Sigmoid colon (tissue), 7 donors: ENCODE measurements around the gene PDCL2. TPM values are rescaled to one million over a fixed set of nuclear protein-coding genes. Genes with fewer than 3 reads are reported as not detected.
"Not testable (repeated sequence)": the region's sequence is repeated elsewhere in the genome, so short reads cannot be mapped to it uniquely, and the experiment has no call there.

Source experiments
- DNase-seq: peaks from one replicate; pipeline ENCODE4 v3.0.0-alpha.2; 2019
- H3K27ac ChIP-seq, 4 donors: fragments of 200-600 bp; sonication (generic); one replicate each; pipeline ENCODE4 v1.5.1; 2016 to 2019; ENCODE audit warnings: mild to moderate bottlenecking in 1 of 4
- H3K27me3 ChIP-seq, 3 donors: fragments of 200-600 bp; sonication (generic); one replicate each; pipeline ENCODE4 v1.5.1; 2019; ENCODE audit warnings: mild to moderate bottlenecking in 1 of 3
- H3K36me3 ChIP-seq, 4 donors: fragments of 200-600 bp; sonication (generic); one replicate each; pipeline ENCODE4 v1.5.1; 2016 to 2019
- H3K4me1 ChIP-seq, 4 donors: fragments of 200-600 bp; sonication (generic); one replicate each; pipeline ENCODE4 v1.5.1; 2017 to 2019
- H3K4me3 ChIP-seq, 4 donors: fragments of 200-600 bp; sonication (generic); one replicate each; pipeline ENCODE4 v1.5.1; 2017 to 2019; ENCODE audit warnings: mild to moderate bottlenecking in 2 of 4, moderate library complexity in 1 of 4
- H3K9me3 ChIP-seq, 4 donors: fragments of 200-600 bp in 3 of 4; sonication (generic) in 3 of 4; one replicate each; pipeline versions ENCODE4 v1.5.1 to v1.6.1; 2013 to 2019
- CTCF ChIP-seq, 4 experiments: fragments of 450-650 bp in 3 of 4; fragments of 200-600 bp in 1 of 4; IDR thresholded peaks; one replicate each; pipeline ENCODE4 v1.5.1; 2016 to 2019; ENCODE audit warnings: antibody characterized with exemption in 4 of 4, mild to moderate bottlenecking in 3 of 4, moderate library complexity in 2 of 4
- EP300 ChIP-seq, 4 donors: sonication (generic); formaldehyde crosslinking; IDR thresholded peaks; one replicate each; pipeline ENCODE4 v1.6.1; 2017; ENCODE audit warnings: antibody characterized with exemption in 4 of 4
- POLR2A ChIP-seq, 2 donors: fragments of 450-650 bp; IDR thresholded peaks; one replicate each; pipeline ENCODE4 v1.6.1; 2016; ENCODE audit warnings: antibody characterized with exemption in 2 of 2, mild to moderate bottlenecking in 2 of 2, moderate library complexity in 2 of 2
- POLR2AphosphoS5 ChIP-seq, 4 donors: sonication (generic); formaldehyde crosslinking; IDR thresholded peaks; one replicate each; pipeline ENCODE4 v1.6.1; 2017; ENCODE audit warnings: antibody characterized with exemption in 4 of 4
- WGBS, 2 donors: extraction: QIAGEN DNeasy Blood & Tissue Kit; methylation state at CpG; one replicate each; pipeline ENCODE4 v1.1.7; 2013; 5-methylcytosine and 5-hydroxymethylcytosine counted together
- intact Hi-C: fragments of 100-400 bp; cut with DNase I; formaldehyde crosslinking; loops from one replicate; pipeline ENCODE4 v1.15.1; 2023
- polyA plus RNA-seq, 3 donors: library from polyadenylated mRNA; stranded (reverse); fragments of 200-250 nt; gene quantifications; one replicate each; pipeline ENCODE4 v1.2.3, GENCODE V29; 2013
- total RNA-seq, 4 donors: library from RNA; depleted of rRNA; stranded (reverse); fragments of >200 nt; gene quantifications; one replicate each; pipeline ENCODE4 v1.1.0, GENCODE V29; 2016
- donor health status: healthy with polysubstance abuse.
- donor health status: Bipolar disorder and iron deficiency.
- donor health status: healthy.

Gene PDCL2
- total and polyA plus RNA-seq, 7 donors: not detected

GRCh38 chr4:55635282-55635681, 43.2 kb upstream of the PDCL2 start:
- H3K27ac ChIP-seq: no peak overlapping the region
- intact Hi-C loops: no loop called here
- no peaks in the 10 kb centered on the region for H3K36me3 ChIP-seq
- DNase-seq: no peak
- no peak overlapping the region for H3K4me3 ChIP-seq
- 5 to 7% methylated on average over 11 of the region's 11 CpGs for WGBS, 2 donors
- TF ChIP-seq CTCF (IDR thresholded peaks at IDR 0.05) (no peak), EP300 (IDR thresholded peaks at IDR 0.05) (no peak), POLR2AphosphoS5 (IDR thresholded peaks at IDR 0.05) (no peak)
- H3K4me1 ChIP-seq: peaks cover 0 to 16% (median 14%) of the 10 kb centered on the region in 4 donors
- peaks cover 17 to 47% (median 20%) of the 10 kb centered on the region in 3 donors for H3K27me3 ChIP-seq
- no peaks in the 10 kb centered on the region for H3K9me3 ChIP-seq

DNA sequence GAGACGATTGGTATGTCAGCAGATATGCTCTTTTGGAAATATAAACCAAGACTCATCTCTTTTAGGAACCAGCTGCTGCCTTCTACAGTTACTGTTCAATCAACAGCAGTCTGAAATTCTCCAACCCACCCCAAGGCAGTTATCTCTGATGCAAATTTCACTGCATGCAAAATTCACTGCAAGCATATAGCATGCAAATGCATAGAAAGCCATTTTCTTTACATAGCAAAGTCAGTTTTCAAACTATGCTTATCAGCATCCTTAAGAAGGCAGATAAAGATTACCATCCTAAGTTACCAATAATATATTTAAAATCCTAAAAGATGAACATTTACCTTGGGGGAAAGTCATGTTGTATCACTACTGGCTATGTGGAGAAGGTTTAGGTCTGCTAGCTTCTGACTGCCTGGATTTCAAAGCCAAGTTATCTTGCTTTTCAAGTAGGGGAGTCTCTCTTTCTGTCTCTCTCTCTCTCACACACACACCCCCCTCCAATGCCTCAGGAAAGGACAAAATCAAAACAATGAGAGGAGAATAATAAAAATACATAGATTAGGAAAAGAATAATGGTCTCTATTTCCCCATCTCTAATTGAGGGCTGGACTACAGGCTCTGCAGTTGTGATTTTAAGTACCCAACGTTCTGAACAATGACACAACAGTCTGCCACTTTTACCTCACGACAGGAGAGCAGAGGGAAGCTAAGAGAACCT, 42.5 kb upstream of the PDCL2 start:
- TF ChIP-seq CTCF (IDR thresholded peaks at IDR 0.05) (no peak), EP300 (IDR thresholded peaks at IDR 0.05) (no peak), POLR2AphosphoS5 (IDR thresholded peaks at IDR 0.05) (no peak), POLR2A (IDR thresholded peaks at IDR 0.05) (no peak)
- WGBS, 2 donors: 32 to 36% methylated on average over 3 of the region's 3 CpGs
- intact Hi-C loops: no loop called here

DNA sequence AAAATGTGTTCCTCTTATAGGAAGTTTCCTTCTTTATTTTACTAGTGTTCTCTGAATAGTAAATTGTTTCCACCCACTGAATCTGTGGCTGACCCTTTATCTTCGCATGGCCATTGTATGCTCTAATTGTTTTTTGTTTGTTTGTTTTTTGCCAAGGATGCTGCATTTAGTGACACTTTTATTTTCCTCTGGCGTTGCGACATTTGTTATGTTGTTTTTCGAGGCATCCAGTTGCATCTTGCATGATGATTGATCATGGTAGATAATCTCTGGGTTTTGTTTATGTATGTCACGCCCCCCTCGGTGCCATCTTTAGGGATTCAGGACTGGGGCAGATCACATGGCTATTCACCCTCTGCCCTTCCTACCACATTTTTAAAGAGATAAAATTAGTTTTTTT, 41.9 kb upstream of the PDCL2 start:
- no peaks in the 10 kb centered on the region for H3K36me3 ChIP-seq
- H3K27ac ChIP-seq: no peak overlapping the region
- DNase-seq: no peak
- intact Hi-C loops: no loop called here
- peaks cover 0 to 16% (median 14%) of the 10 kb centered on the region in 4 donors for H3K4me1 ChIP-seq
- TF ChIP-seq CTCF (IDR thresholded peaks at IDR 0.05) (no peak), POLR2AphosphoS5 (IDR thresholded peaks at IDR 0.05) (no peak), EP300 (IDR thresholded peaks at IDR 0.05) (no peak), POLR2A (IDR thresholded peaks at IDR 0.05) (no peak)
- H3K27me3 ChIP-seq: peaks cover 17 to 47% (median 20%) of the 10 kb centered on the region in 3 donors
- H3K4me3 ChIP-seq: no peak overlapping the region
- H3K9me3 ChIP-seq: no peaks in the 10 kb centered on the region
- WGBS, 2 donors: 81 to 82% methylated on average over 6 of the region's 6 CpGs

More for the DNA sequence above, 42.5 kb upstream of the PDCL2 start:
- Histone ChIP-seq H3K4me3 (no peak overlapping the region), H3K9me3 (no peaks in the 10 kb centered on the region), H3K27me3 (peaks cover 17 to 47% (median 20%) of the 10 kb centered on the region in 3 donors), H3K4me1 (peaks cover 0 to 16% (median 14%) of the 10 kb centered on the region in 4 donors), H3K36me3 (no peaks in the 10 kb centered on the region), H3K27ac (no peak overlapping the region)
- no peak for DNase-seq

- Histone ChIP-seq H3K36me3 (no peaks in the 10 kb centered on the region), H3K4me1 (no peaks in the 10 kb centered on the region), H3K27ac (no peak overlapping the region), H3K27me3 (no peaks in the 10 kb centered on the region), H3K9me3 (no peaks in the 10 kb centered on the region), H3K4me3 (no peak overlapping the region)
- DNase-seq: no peak
- intact Hi-C loops: no loop called here
- TF ChIP-seq POLR2A (IDR thresholded peaks at IDR 0.05) (no peak), CTCF (IDR thresholded peaks at IDR 0.05) (no peak), EP300 (IDR thresholded peaks at IDR 0.05) (no peak), POLR2AphosphoS5 (IDR thresholded peaks at IDR 0.05) (no peak)
- WGBS, 2 donors: 74 to 76% methylated on average over 2 of the region's 2 CpGs
These were observed 33.8 kb upstream of the PDCL2 start for GRCh38 chr4:55625835-55626234.

DNA sequence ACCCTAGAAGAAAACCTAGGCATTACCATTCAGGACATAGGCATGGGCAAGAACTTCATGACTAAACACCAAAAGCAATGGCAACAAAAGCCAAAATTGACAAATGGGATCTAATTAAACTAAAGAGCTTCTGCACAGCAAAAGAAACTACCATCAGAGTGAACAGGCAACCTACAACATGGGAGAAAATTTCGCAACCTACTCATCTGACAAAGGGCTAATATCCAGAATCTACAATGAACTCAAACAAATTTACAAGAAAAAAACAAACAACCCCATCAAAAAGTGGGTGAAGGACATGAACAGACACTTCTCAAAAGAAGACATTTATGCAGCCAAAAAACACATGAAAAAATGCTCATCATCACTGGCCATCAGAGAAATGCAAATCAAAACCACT, 32.0 kb upstream of the PDCL2 start:
- H3K4me3 ChIP-seq, intact Hi-C loops, H3K27me3 ChIP-seq, H3K9me3 ChIP-seq, H3K27ac ChIP-seq, H3K4me1 ChIP-seq, H3K36me3 ChIP-seq, DNase-seq: not testable (repeated sequence)
- WGBS, 2 donors: 60 to 70% methylated on average over 1 of the region's 1 CpG
